Spinal cord (tissue), 10 donors: Measurements from ENCODE around the gene MTUS2. TPM values are rescaled to one million over a fixed set of nuclear protein-coding genes. Genes with fewer than 3 reads are reported as not detected.

ENCODE experiments used
- DNase-seq, 6 donors: peaks; one replicate each; pipeline versions ENCODE4 v3.0.0 to v3.0.0-alpha.2; 2013 to 2015; ENCODE audit warnings: low spot score in 6 of 6, low read depth in 4 of 6
- H3K27ac ChIP-seq: one replicate; pipeline ENCODE4 v1.5.1; 2013; ENCODE audit warnings: low read depth, low read length, control low read depth
- H3K27me3 ChIP-seq: one replicate; pipeline ENCODE4 v1.6.1; 2013; ENCODE audit warnings: low read length; ENCODE audit not compliant: control insufficient read depth, insufficient read depth
- H3K36me3 ChIP-seq: one replicate; pipeline ENCODE4 v1.6.1; 2013; ENCODE audit warnings: low read length; ENCODE audit not compliant: control insufficient read depth, insufficient read depth
- H3K4me1 ChIP-seq: one replicate; pipeline ENCODE4 v1.6.1; 2013; ENCODE audit warnings: low read length; ENCODE audit not compliant: control insufficient read depth, insufficient read depth
- H3K4me3 ChIP-seq: one replicate; pipeline ENCODE4 v1.5.1; 2013; ENCODE audit warnings: low read depth, low read length, control low read depth
- H3K9me3 ChIP-seq: one replicate; pipeline ENCODE4 v1.6.1; 2013; ENCODE audit warnings: low read length; ENCODE audit not compliant: control insufficient read depth, insufficient read depth
- WGBS: methylation state at CpG from one replicate; pipeline ENCODE4 v1.1.5; 2013; ENCODE audit warnings: missing lambda C conversion rate; ENCODE audit not compliant: insufficient coverage; 5-methylcytosine and 5-hydroxymethylcytosine counted together
- polyA plus RNA-seq, 2 donors: library from polyadenylated mRNA; unstranded; fragments of 120-200 nt; gene quantifications; one replicate each; pipeline ENCODE4 v1.2.1, GENCODE V29; 2013; ENCODE audit not compliant: insufficient read length in 2 of 2
- total RNA-seq, 2 donors: library from RNA; depleted of rRNA in 1 of 2; stranded (reverse); fragments of 120-200 nt in 1 of 2; fragments of >200 nt in 1 of 2; gene quantifications; one replicate each; pipeline versions ENCODE4 v1.2.3 to v1.2.4, GENCODE V29; 2013 to 2014
- donor health status: healthy.

The MTUS2 gene
- total and polyA plus RNA-seq, 4 donors: 4.6 to 12.5 (median 10.1) TPM

- DNase-seq: no peak
- H3K4me3 ChIP-seq: no peak overlapping the region
- no peaks in the 10 kb centered on the region for H3K9me3 ChIP-seq
These were observed 354.0 kb downstream of the MTUS2 start for GRCh38 chr13:29174093-29174492.

GRCh38 chr13:29175250-29175873 is 355.2 kb downstream of the MTUS2 start:
- Histone ChIP-seq H3K27me3 (no peaks in the 10 kb centered on the region), H3K36me3 (no peaks in the 10 kb centered on the region), H3K4me1 (no peaks in the 10 kb centered on the region), H3K9me3 (no peaks in the 10 kb centered on the region), H3K4me3 (no peak overlapping the region), H3K27ac (no peak overlapping the region)
- no CpG with 5 or more reads among the region's 3 CpGs for WGBS
- no peak for DNase-seq

More at GRCh38 chr13:29174093-29174492, 354.0 kb downstream of the MTUS2 start:
- Histone ChIP-seq H3K27ac (no peak overlapping the region), H3K4me1 (no peaks in the 10 kb centered on the region), H3K36me3 (no peaks in the 10 kb centered on the region), H3K27me3 (no peaks in the 10 kb centered on the region)
- WGBS: 100% methylated on average over 1 of the region's 3 CpGs

- H3K9me3 ChIP-seq: no peaks in the 10 kb centered on the region
- no peak for DNase-seq
- WGBS: no CpG with 5 or more reads among the region's 1 CpG
These were observed 359.9 kb downstream of the MTUS2 start for GRCh38 chr13:29180055-29180454.

GRCh38 chr13:29182216-29182615 is 362.1 kb downstream of the MTUS2 start:
- no peak overlapping the region for H3K4me3 ChIP-seq

More at GRCh38 chr13:29180055-29180454, 359.9 kb downstream of the MTUS2 start:
- Histone ChIP-seq H3K27me3 (no peaks in the 10 kb centered on the region), H3K4me1 (no peaks in the 10 kb centered on the region), H3K36me3 (no peaks in the 10 kb centered on the region), H3K27ac (no peak overlapping the region), H3K4me3 (no peak overlapping the region)

GRCh38 chr13:29185926-29186325 is 365.8 kb downstream of the MTUS2 start:
- H3K36me3 ChIP-seq: no peaks in the 10 kb centered on the region
- H3K4me1 ChIP-seq: no peaks in the 10 kb centered on the region
- no peak for DNase-seq
- WGBS: 92% methylated on average over 1 of the region's 2 CpGs
- H3K9me3 ChIP-seq: no peaks in the 10 kb centered on the region
- no peak overlapping the region for H3K27ac ChIP-seq
- H3K27me3 ChIP-seq: no peaks in the 10 kb centered on the region
- H3K4me3 ChIP-seq: no peak overlapping the region

More at GRCh38 chr13:29182216-29182615, 362.1 kb downstream of the MTUS2 start:
- no peaks in the 10 kb centered on the region for H3K9me3 ChIP-seq
- no peaks in the 10 kb centered on the region for H3K27me3 ChIP-seq
- no peaks in the 10 kb centered on the region for H3K36me3 ChIP-seq
- DNase-seq: no peak
- no peaks in the 10 kb centered on the region for H3K4me1 ChIP-seq
- no CpG with 5 or more reads among the region's 2 CpGs for WGBS
- H3K27ac ChIP-seq: no peak overlapping the region

GRCh38 chr13:29187584-29187983 is 367.4 kb downstream of the MTUS2 start:
- no peaks in the 10 kb centered on the region for H3K27me3 ChIP-seq
- no peaks in the 10 kb centered on the region for H3K9me3 ChIP-seq
- no peak for DNase-seq
- WGBS: no CpG with 5 or more reads among the region's 1 CpG
- H3K4me3 ChIP-seq: no peak overlapping the region
- no peaks in the 10 kb centered on the region for H3K4me1 ChIP-seq
- no peaks in the 10 kb centered on the region for H3K36me3 ChIP-seq
- no peak overlapping the region for H3K27ac ChIP-seq

- Histone ChIP-seq H3K36me3 (no peaks in the 10 kb centered on the region), H3K27me3 (no peaks in the 10 kb centered on the region), H3K4me1 (no peaks in the 10 kb centered on the region), H3K27ac (no peak overlapping the region), H3K4me3 (no peak overlapping the region), H3K9me3 (no peaks in the 10 kb centered on the region)
- WGBS: 85% methylated on average over 2 of the region's 3 CpGs
- DNase-seq: no peak
These were observed 370.2 kb downstream of the MTUS2 start for GRCh38 chr13:29190298-29190697.

- WGBS: no CpG with 5 or more reads among the region's 1 CpG
- no peak for DNase-seq
- H3K36me3 ChIP-seq: no peaks in the 10 kb centered on the region
These were observed 372.9 kb downstream of the MTUS2 start for GRCh38 chr13:29193083-29193482.

GRCh38 chr13:29195456-29195855 is 375.3 kb downstream of the MTUS2 start:
- Histone ChIP-seq H3K27me3 (no peaks in the 10 kb centered on the region), H3K4me1 (no peaks in the 10 kb centered on the region), H3K4me3 (no peak overlapping the region), H3K27ac (no peak overlapping the region), H3K9me3 (no peaks in the 10 kb centered on the region), H3K36me3 (no peaks in the 10 kb centered on the region)
- no peak for DNase-seq
- WGBS: 61% methylated on average over 3 of the region's 3 CpGs

More at GRCh38 chr13:29193083-29193482, 372.9 kb downstream of the MTUS2 start:
- H3K4me3 ChIP-seq: no peak overlapping the region
- H3K27ac ChIP-seq: no peak overlapping the region
- no peaks in the 10 kb centered on the region for H3K9me3 ChIP-seq
- H3K4me1 ChIP-seq: no peaks in the 10 kb centered on the region
- no peaks in the 10 kb centered on the region for H3K27me3 ChIP-seq

GRCh38 chr13:29196409-29197074 is 376.4 kb downstream of the MTUS2 start:
- no CpG with 5 or more reads among the region's 2 CpGs for WGBS
- Histone ChIP-seq H3K27ac (no peak overlapping the region), H3K9me3 (no peaks in the 10 kb centered on the region), H3K4me1 (no peaks in the 10 kb centered on the region), H3K36me3 (no peaks in the 10 kb centered on the region), H3K4me3 (no peak overlapping the region), H3K27me3 (no peaks in the 10 kb centered on the region)
- DNase-seq: no peak
